ENCODE measurements around the gene CBFA2T3. TPM values are rescaled to one million over a fixed set of nuclear protein-coding genes. Genes with fewer than 3 reads are reported as not detected.

CBFA2T3 gene
- total and polyA plus RNA-seq, 2 of the 8 experiments (the other 6 are each of a cell fraction or from before 2014, with no cell fraction given) = 0.51 to 1.3 TPM

DNA sequence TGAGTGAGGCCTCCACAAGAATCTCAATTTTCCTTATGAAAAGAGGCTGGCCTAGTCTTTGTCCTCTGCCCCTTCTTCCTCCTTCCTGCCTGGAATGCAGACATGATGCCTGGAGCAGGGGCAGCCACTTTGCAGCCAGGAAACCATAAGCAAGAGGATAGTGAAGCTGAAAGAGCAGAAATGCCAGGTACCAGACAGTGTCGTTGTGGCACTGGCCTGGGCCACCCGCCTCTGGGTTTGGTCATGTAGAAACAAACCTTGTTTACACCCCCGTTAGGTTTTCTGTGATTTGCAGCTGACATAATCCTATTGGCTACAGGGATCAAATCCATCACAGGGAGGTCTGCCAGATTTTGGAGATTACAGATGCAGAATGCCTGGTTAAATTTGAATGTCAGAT is 16.5 kb downstream of the CBFA2T3 start:
- H3K4me3 ChIP-seq (ENCODE audit: extremely low read depth in 1 of 4, insufficient read depth in 2 of 4, low read depth in 3 of 4, low read length in 4 of 4) = no peak overlapping the region
- H2BK5ac ChIP-seq (ENCODE audit: low read depth, low read length) = no peak overlapping the region
- POLR2A ChIA-PET (ENCODE audit: partially characterized antibody) = no interaction called here
- CTCF ChIA-PET (ENCODE audit: partially characterized antibody) = no interaction called here
- H2BK120ac ChIP-seq (replicated peaks; ENCODE audit: low read depth, low read length) = no peak overlapping the region
- no peaks in the 10 kb centered on the region for H3K4me1 ChIP-seq (replicated peaks in 1 of 4; ENCODE audit: control insufficient read depth in 3 of 4, insufficient read depth in 4 of 4, low read length in 3 of 4)
- no peak overlapping the region for H4K91ac ChIP-seq (replicated peaks; ENCODE audit: insufficient read length, low read length)
- no peak overlapping the region for H4K8ac ChIP-seq (ENCODE audit: extremely low read depth, insufficient read depth, low read length)
- no peak overlapping the region for H3K23ac ChIP-seq (ENCODE audit: insufficient read length)
- no peak overlapping the region for H3K4me2 ChIP-seq (ENCODE audit: insufficient read depth in 1 of 2, low read depth in 2 of 2, low read length in 2 of 2)
- H3K18ac ChIP-seq (ENCODE audit: extremely low read depth, low read length) = no peak overlapping the region
- FAIRE-seq = no peak
- no peak overlapping the region for H3K14ac ChIP-seq (ENCODE audit: insufficient read length)
- H2BK15ac ChIP-seq (ENCODE audit: low read length) = no peak overlapping the region
- H3K4ac ChIP-seq (replicated peaks; ENCODE audit: insufficient read length, low read depth, low read length) = no peak overlapping the region
- TF ChIP-seq CHD2 (IDR thresholded peaks at IDR 0.05; ENCODE audit: low read length) = no peak
- no peak for TF ChIP-seq KDM5A (IDR thresholded peaks at IDR 0.05; ENCODE audit: low read length)
- no peak for TF ChIP-seq GABPA (IDR thresholded peaks at IDR 0.05; ENCODE audit: borderline replicate concordance, insufficient read depth, low read length)
- no peak for TF ChIP-seq HDAC6 (IDR thresholded peaks at IDR 0.05; ENCODE audit: low read depth, low read length)
- no peak for TF ChIP-seq CHD1 (IDR thresholded peaks at IDR 0.05; ENCODE audit: low read depth, low read length)
- TF ChIP-seq BRCA1 (IDR thresholded peaks at IDR 0.05; ENCODE audit: low read depth, low read length) = no peak
- TF ChIP-seq EZH2 (IDR thresholded peaks at IDR 0.05; ENCODE audit: low read depth, low read length, severe bottlenecking) = no peak
- TF ChIP-seq RBBP5 (IDR thresholded peaks at IDR 0.05; ENCODE audit: borderline replicate concordance, low read depth, low read length) = no peak
- no peak for TF ChIP-seq EGR1 (IDR thresholded peaks at IDR 0.05; ENCODE audit: borderline replicate concordance, low read depth, low read length)
- TF ChIP-seq RAD21 (IDR thresholded peaks at IDR 0.05 in 1 of 2, conservative IDR thresholded peaks at IDR 0.05 in 1 of 2; ENCODE audit: low read depth in 2 of 2, low read length in 2 of 2) = no peak
- no peak for TF ChIP-seq JUND (IDR thresholded peaks at IDR 0.05; ENCODE audit: low read length)
- peaks cover 0 to 5% of the 10 kb centered on the region in 2 experiments for H4K20me1 ChIP-seq (replicated peaks in 1 of 2; ENCODE audit: control insufficient read depth in 1 of 2, insufficient read depth in 2 of 2, low read length in 2 of 2)
- H2AK5ac ChIP-seq (ENCODE audit: low read depth, low read length) = no peak overlapping the region
- no peak overlapping the region for H4K5ac ChIP-seq (ENCODE audit: insufficient read length, low read depth, low read length)
- no peak overlapping the region for H3K27ac ChIP-seq (ENCODE audit: low read depth, low read length)
- no peak overlapping the region for H2BK12ac ChIP-seq (ENCODE audit: low read depth, low read length)
- H2BK20ac ChIP-seq (ENCODE audit: low read length) = no peak overlapping the region
- no peak overlapping the region for H3K9ac ChIP-seq (replicated peaks in 1 of 4; ENCODE audit: extremely low read depth in 1 of 4, low read depth in 3 of 4, low read length in 3 of 4)
- no peaks in the 10 kb centered on the region for H3K79me1 ChIP-seq (ENCODE audit: low read depth, low read length)
- H2AFZ ChIP-seq (ENCODE audit: low read length) = no peak overlapping the region
- DNase-seq (ENCODE audit: low read depth in 1 of 2, low spot score in 2 of 2) = no peak
- H3K79me2 ChIP-seq (ENCODE audit: control insufficient read depth in 1 of 2, insufficient read depth in 2 of 2, low read length in 2 of 2) = no peaks in the 10 kb centered on the region
- no peak overlapping the region for H3K56ac ChIP-seq (replicated peaks; ENCODE audit: insufficient read length, low read depth, low read length)
- 94% methylated on average over 3 of the region's 3 CpGs; no CpG with 5 or more reads in 1 of the 2 experiments for WGBS, 2 experiments (ENCODE audit: extremely low coverage in 1 of 2, insufficient coverage in 1 of 2, insufficient read length in 1 of 2, insufficient replicate concordance in 2 of 2, low coverage in 1 of 2, low lambda C conversion rate in 2 of 2, missing lambda C conversion rate in 1 of 2)
- H3K27me3 ChIP-seq (replicated peaks in 1 of 4; ENCODE audit: control insufficient read depth in 3 of 4, extremely low read depth in 1 of 4, insufficient read depth in 3 of 4, low read length in 3 of 4) = no peaks in the 10 kb centered on the region
- no peaks in the 10 kb centered on the region for H3K36me3 ChIP-seq (ENCODE audit: control insufficient read depth in 2 of 4, insufficient read depth in 4 of 4, low read length in 3 of 4)
- H3K9me3 ChIP-seq (ENCODE audit: insufficient read depth in 2 of 2, low read depth in 1 of 2, low read length in 1 of 2) = peaks cover 0 to 4% of the 10 kb centered on the region in 2 experiments; a peak in 1 of 4 replicates
- H3K23me2 ChIP-seq (ENCODE audit: low read depth, low read length) = peaks cover 5% of the 10 kb centered on the region; the same call in 1 of the 2 replicates
